Gastrocnemius medialis (tissue), 4 donors: Measurements from ENCODE around the gene PPIB. TPM values are rescaled to one million over a fixed set of nuclear protein-coding genes. Genes with fewer than 3 reads are reported as not detected.

Experiments used
- ATAC-seq, 2 donors: fragments of 150-250 bp; one replicate each; pipeline ENCODE4 v1.9.1; 2016
- DNase-seq, 2 donors: peaks; one replicate each; pipeline ENCODE4 v3.0.0-alpha.2; 2019
- H3K27ac ChIP-seq, 4 donors: fragments of 200-600 bp; sonication (generic); 1 replicate in 1 of 4; 2 replicates in 3 of 4; pipeline ENCODE4 v1.5.1; 2016 to 2018; ENCODE audit warnings: mild to moderate bottlenecking in 2 of 4, moderate library complexity in 1 of 4
- H3K27me3 ChIP-seq, 3 donors: fragments of 200-600 bp; sonication (generic) in 2 of 3; 1 replicate in 1 of 3; 2 replicates in 2 of 3; pipeline versions ENCODE4 v1.5.1 to v1.6.0; 2016 to 2019; ENCODE audit warnings: mild to moderate bottlenecking in 1 of 3, moderate library complexity in 1 of 3
- H3K36me3 ChIP-seq, 2 donors: fragments of 200-600 bp; sonication (generic) in 1 of 2; one replicate each; pipeline ENCODE4 v1.5.1; 2017 to 2018
- H3K4me1 ChIP-seq, 2 donors: fragments of 200-600 bp; sonication (generic) in 1 of 2; one replicate each; pipeline ENCODE4 v1.5.1; 2016 to 2017; ENCODE audit warnings: mild to moderate bottlenecking in 2 of 2
- H3K4me3 ChIP-seq, 4 donors: fragments of 200-600 bp; sonication (generic) in 3 of 4; 1 replicate in 1 of 4; 2 replicates in 3 of 4; pipeline ENCODE4 v1.5.1; 2016 to 2019; ENCODE audit warnings: mild to moderate bottlenecking in 2 of 4
- H3K9me3 ChIP-seq, 3 donors: fragments of 200-600 bp; sonication (generic) in 2 of 3; 1 replicate in 1 of 3; 2 replicates in 2 of 3; pipeline ENCODE4 v1.5.1; 2016 to 2019
- CTCF ChIP-seq, 5 experiments: fragments of 450-650 bp in 3 of 5; fragments of 200-600 bp in 2 of 5; sonication (generic) in 2 of 5; IDR thresholded peaks in 4 of 5; conservative IDR thresholded peaks in 1 of 5; 1 replicate in 4 of 5; 2 replicates in 1 of 5; pipeline ENCODE4 v1.5.1; 2016 to 2019; ENCODE audit warnings: antibody characterized with exemption in 5 of 5, mild to moderate bottlenecking in 3 of 5, moderate library complexity in 3 of 5
- POLR2A ChIP-seq, 2 donors: fragments of 450-650 bp; IDR thresholded peaks; one replicate each; pipeline ENCODE4 v1.6.1; 2017; ENCODE audit warnings: antibody characterized with exemption in 2 of 2, mild to moderate bottlenecking in 2 of 2, moderate library complexity in 2 of 2
- in situ Hi-C, 4 donors: fragments of 200-750 bp; cut with MboI; loops; one replicate each; pipeline versions ENCODE4 v1.15.0 to v1.8.0; 2017; ENCODE audit warnings: low sequenced_read_pairs in 4 of 4
- intact Hi-C: fragments of 100-400 bp; cut with DNase I; formaldehyde crosslinking; loops from one replicate; pipeline ENCODE4 v1.15.1; 2023; ENCODE audit warnings: low total_unique reads
- total RNA-seq, 4 donors: library from RNA; depleted of rRNA; stranded (reverse); fragments of >200 nt; gene quantifications; one replicate each; pipeline versions ENCODE4 v1.1.0 to v1.2.3, GENCODE V29; 2016

PPIB gene
- total RNA-seq, 4 donors from 2014 or later = 26.8 to 78.5 (median 40.2) TPM

GRCh38 chr15:64151727-64152506 is 10.9 kb downstream of the PPIB start, which contains the start of gene SNX22:
SNX22 (plus strand) TSS chr15:64151731; CDS start chr15:64151776, 45 bp downstream.
- Histone ChIP-seq H3K9me3 (no peaks in the 10 kb centered on the region), H3K27me3 (peaks cover 12 to 19% (median 18%) of the 10 kb centered on the region in 3 donors), H3K4me3 (peak within 1 kb of the TSS; percentile 39 to 53 (median 48)), H3K27ac (no peak within 1 kb of the TSS), H3K36me3 (peaks cover 0 to 28% of the 10 kb centered on the region in 2 donors), H3K4me1 (peaks cover 16 to 27% of the 10 kb centered on the region in 2 donors)
- ATAC-seq (no peak), DNase-seq (no peak)
- in situ Hi-C loops = no loop called here
- intact Hi-C loops = loop anchor here (10.0 kb wide), 1 partner anchor 397 kb away; no protein-coding TSS in a partner anchor
- TF ChIP-seq POLR2A (IDR thresholded peaks at IDR 0.05) (no peak), CTCF (IDR thresholded peaks at IDR 0.05 in 4 of 5, conservative IDR thresholded peaks at IDR 0.05 in 1 of 5) (no peak)

GRCh38 chr15:64149893-64150578 is 12.8 kb downstream of the PPIB start:
- intact Hi-C loops = loop anchor here (10.0 kb wide), 1 partner anchor 395 kb away; no protein-coding TSS in a partner anchor
- Histone ChIP-seq H3K27ac (no peak overlapping the region), H3K4me3 (no peak overlapping the region), H3K27me3 (peaks cover 12 to 19% (median 18%) of the 10 kb centered on the region in 3 donors), H3K9me3 (no peaks in the 10 kb centered on the region), H3K36me3 (peaks cover 0 to 17% of the 10 kb centered on the region in 2 donors), H3K4me1 (peaks cover 16 to 27% of the 10 kb centered on the region in 2 donors)
- DNase-seq (no peak), ATAC-seq (no peak)
- in situ Hi-C loops = no loop called here
- TF ChIP-seq CTCF (IDR thresholded peaks at IDR 0.05 in 4 of 5, conservative IDR thresholded peaks at IDR 0.05 in 1 of 5) = no peak

- peaks cover 0 to 13% of the 10 kb centered on the region in 2 donors for H3K36me3 ChIP-seq
- H3K27ac ChIP-seq = no peak overlapping the region
- intact Hi-C loops (no loop called here), in situ Hi-C loops (no loop called here)
- no peaks in the 10 kb centered on the region for H3K9me3 ChIP-seq
- H3K4me3 ChIP-seq = no peak overlapping the region
- H3K27me3 ChIP-seq = peaks cover 12 to 19% (median 18%) of the 10 kb centered on the region in 3 donors
- TF ChIP-seq CTCF (IDR thresholded peaks at IDR 0.05 in 4 of 5, conservative IDR thresholded peaks at IDR 0.05 in 1 of 5) (no peak), POLR2A (IDR thresholded peaks at IDR 0.05) (no peak)
- DNase-seq (no peak), ATAC-seq (no peak)
- peaks cover 16 to 27% of the 10 kb centered on the region in 2 donors for H3K4me1 ChIP-seq
Measured at GRCh38 chr15:64149424-64149823, 13.4 kb downstream of the PPIB start.

GRCh38 chr15:64148581-64148980 is 14.2 kb downstream of the PPIB start:
- Histone ChIP-seq H3K27me3 (peaks cover 12 to 19% (median 18%) of the 10 kb centered on the region in 3 donors), H3K9me3 (no peaks in the 10 kb centered on the region), H3K36me3 (peaks cover 0 to 17% of the 10 kb centered on the region in 2 donors), H3K4me3 (no peak overlapping the region), H3K27ac (no peak overlapping the region), H3K4me1 (peaks cover 12 to 24% of the 10 kb centered on the region in 2 donors)
- ATAC-seq (no peak), DNase-seq (no peak)
- in situ Hi-C loops = no loop called here
- TF ChIP-seq POLR2A (IDR thresholded peaks at IDR 0.05) (no peak), CTCF (IDR thresholded peaks at IDR 0.05 in 4 of 5, conservative IDR thresholded peaks at IDR 0.05 in 1 of 5) (no peak)
- intact Hi-C loops = no loop called here
